HG03159 (cell line): ENCODE results near the gene CTXND2.
A peak's percentile ranks its signal among the peaks of the same experiment; 100 is the strongest.
"Not testable (repeated sequence)": the region's sequence is repeated elsewhere in the genome, so short reads cannot be mapped to it uniquely, and the experiment has no call there.

Source experiments
- ATAC-seq: cut with Tn5 transposase; IDR thresholded peaks from one replicate; pipeline ENCODE4 v1.9.1; 2021; ENCODE audit warnings: mild to moderate bottlenecking, moderate library complexity; ENCODE audit not compliant: unreplicated experiment

The CTXND2 gene

DNA sequence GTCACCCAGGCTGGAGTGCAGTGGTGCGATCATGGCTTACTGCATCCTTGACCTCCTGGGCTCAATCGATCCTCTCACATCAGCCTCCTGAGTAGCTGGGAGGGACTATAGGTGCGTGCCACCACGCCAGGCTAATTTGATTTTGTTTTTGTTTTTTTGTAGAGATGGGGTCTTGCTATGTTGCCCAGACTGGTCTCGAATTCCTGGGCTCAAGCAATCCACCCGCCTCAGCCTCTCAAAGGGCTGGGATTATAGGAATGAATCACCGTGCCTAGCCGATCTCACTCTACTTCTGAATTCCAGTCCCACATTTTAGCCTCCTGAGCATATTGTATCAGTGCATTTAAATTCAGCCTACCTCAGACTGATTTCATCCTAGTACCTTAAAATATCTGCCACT, 1.8 kb downstream of the CTXND2 start:
- no peak for ATAC-seq

DNA sequence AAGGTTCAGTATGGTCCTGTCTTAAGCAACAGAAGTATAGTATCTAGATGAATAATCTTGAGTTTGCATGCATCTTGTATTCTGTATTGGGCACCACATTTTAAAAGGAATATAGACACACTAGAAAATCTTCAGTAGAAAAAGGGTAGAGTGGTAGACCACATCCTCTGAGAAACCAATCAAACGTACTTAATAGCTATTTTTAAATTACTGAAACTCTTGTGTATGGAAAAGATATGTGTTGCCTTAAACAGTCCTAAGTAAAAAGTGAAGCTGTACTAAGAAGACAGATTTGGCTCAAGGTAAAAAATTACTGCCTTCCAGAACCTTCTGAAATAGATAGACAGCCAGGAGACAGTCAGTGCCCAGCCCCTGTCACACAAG, 3.1 kb downstream of the CTXND2 start:
- ATAC-seq, result no peak

DNA sequence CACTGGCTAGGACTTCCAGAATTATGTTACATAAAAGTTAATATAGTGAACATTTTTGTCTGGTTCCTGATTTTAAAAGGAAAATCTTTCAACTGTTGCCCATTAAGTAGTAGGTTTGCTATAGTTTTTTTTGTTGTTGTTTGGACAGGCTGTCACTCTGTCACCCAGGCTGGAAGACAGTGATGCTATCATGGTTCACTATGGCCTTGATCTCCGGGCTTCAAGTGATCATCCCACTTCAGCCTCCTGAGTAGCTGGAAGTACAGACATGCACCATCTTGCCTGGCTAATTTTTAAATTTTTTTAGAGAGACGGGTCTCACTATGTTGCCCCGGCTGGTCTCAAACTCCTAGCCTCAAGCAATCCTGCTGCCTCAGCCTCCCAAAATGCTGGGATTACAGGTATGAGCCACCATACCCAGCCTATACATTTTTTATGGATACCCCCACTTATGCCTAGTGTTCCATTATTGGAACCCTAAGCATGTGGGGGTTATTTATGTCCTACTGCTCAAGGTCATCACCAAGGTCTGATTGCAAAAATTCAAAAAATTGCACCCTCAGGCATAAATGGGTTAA, 6.5 kb downstream of the CTXND2 start:
- no peak for ATAC-seq

DNA sequence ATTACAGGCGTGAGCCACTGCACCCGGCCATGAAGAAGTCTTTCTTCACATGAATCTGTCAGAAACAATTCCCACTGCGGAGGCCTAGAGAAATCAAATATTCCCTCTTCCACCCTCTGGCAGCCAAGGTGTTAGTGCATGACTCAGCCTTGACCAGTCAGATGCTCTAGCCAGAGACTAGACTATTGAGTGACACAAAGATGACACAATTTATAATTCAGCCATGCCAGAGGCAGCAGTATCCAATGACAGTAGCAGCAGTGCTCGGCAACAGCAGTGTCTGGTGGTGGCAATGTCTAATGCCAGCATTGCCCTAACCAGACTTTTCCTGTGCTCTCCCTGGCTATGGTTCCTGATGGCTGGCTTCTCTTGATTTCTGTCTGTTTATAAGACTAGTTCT, 8.7 kb downstream of the CTXND2 start:
- no peak for ATAC-seq

DNA sequence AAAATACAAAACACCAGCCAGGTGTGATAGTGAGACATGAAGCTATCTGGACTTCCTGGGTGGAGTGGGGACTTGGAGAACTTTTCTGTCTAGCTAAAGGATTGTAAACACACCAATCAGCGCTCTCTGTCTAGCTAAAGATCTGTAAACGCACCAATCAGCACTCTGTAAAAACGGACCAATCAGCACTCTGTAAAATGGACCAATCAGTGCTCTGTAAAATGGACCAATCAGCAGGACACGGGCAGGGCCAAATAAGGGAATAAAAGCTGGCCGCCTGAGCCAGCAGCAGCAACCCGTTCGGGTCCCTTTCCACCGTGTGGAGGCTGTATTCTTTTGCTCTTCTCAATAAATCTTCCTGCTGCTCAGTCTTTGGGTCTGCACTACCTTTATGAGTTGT, 12.9 kb downstream of the CTXND2 start:
- ATAC-seq, result not testable (repeated sequence)

DNA sequence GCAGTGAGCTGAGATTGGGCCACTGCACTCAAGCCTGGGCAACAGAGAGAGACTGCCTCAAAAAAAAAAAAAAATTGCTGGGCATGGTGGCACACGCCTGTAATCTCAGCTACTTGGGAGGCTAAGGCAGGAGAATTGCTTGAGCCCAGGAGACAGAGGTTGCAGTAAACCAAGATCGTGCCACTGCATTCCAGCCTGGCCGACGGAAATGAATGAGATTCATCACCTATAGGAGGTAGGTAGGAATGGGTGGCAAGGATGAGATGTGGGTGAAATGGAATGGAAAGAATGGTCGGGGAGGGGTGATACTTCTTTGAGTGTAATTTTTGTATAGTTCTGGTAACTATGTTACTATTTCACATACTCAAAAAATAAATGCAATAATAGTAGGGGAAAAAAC, 15.4 kb downstream of the CTXND2 start:
- no peak for ATAC-seq

DNA sequence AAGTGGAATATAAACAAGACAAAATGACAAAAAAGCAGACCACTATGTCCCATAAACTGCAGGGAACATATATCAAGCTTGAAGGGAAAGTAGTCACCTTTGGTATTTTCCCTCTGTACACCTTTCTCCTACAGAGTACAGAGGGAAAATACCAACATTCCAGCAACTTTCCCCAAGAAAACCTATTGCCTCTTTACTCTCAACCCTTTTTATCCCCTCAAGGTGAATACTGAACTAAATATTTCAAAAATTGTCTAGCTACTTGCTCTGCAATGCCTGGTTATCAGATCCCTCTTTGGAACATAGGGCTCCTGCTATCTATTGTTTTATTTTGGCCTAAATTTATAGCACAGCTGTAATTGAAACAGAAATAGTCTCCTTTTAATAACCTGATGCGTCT, 15.8 kb downstream of the CTXND2 start:
- no peak for ATAC-seq

DNA sequence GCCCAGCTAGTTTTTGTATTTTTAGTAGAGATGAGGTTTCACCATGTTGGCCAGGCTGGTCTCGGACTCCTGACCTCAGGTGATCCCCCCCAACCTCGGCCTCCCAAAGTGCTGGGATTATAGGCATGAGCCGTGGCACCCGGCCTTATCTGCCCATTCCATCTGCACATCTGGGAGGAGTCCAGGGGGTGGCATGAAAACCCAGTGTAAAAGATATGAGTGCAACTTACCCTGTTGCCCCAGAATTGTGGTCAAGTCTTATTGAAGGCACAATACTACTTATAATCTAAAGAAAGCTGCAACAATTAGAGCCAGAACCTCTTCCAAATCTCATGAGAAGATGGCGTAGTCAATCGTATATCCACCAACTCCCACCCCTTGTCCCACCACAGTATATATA, 18.4 kb downstream of the CTXND2 start:
- no peak for ATAC-seq

DNA sequence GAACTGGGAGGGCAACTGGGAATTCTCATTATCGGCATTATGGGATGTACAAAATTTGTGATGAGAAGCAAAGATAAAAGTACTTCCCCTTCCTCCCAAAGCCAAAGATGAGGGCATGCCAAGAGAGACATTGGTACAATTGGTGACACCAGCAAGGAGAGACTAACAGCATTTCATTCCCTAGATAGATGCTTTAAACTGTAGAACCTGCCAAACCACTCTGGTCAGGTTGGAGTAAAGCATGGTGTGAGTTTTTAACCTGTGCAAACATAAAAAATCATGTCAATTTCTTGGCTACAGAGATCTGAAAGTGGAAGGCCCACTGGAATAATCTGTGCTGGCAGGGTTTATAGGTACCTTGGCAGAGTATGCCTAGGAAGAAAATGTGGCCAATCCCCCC, 19.4 kb downstream of the CTXND2 start:
- ATAC-seq, result no peak

DNA sequence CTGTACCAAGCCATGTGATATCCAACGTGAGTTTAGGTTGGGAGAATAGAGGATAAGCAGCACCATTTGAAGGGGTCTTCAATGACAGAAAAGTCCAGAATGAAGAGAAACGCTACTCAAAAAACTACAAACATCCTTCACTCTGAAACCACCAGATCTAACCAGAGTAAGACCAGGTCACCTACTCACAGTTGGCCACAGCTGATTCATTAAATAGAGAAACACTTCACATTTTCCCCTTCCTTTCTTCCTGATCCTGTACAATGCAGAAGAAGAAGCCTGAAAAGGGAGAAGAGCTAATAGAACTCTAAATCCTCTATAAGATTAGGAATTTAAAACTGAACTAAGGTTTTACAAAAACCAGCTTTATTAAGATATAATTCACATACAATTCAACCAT, 19.9 kb downstream of the CTXND2 start:
- ATAC-seq, result no peak

DNA sequence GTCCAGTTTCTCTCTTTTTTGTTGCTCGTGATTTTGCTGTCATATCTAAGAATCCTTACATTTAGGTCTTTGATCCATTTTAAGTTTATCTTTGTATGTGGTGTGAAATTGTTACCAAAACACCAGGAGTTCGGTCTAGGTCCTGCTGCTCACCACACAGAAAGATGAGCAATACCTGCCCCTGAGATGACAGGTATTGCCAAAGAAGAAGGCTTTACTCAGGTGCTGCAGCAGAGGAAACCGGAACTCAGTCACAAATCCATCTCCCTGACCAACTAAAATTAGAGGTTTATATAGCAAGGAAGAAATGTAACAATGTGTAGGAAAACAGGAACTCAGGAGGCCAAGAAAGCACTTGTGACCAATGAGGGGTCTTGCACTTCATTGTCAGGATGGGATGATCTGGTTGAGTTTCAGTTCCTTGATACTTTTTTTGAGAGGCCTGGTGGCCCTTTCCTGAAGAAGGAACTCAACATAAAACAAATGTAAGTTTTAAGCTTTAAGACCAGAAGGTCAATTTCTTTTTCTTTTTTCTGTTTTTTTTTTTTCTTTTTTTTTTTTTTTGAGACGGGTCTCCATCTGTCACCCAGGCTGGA, 22.7 kb downstream of the CTXND2 start:
- ATAC-seq, result no peak

DNA sequence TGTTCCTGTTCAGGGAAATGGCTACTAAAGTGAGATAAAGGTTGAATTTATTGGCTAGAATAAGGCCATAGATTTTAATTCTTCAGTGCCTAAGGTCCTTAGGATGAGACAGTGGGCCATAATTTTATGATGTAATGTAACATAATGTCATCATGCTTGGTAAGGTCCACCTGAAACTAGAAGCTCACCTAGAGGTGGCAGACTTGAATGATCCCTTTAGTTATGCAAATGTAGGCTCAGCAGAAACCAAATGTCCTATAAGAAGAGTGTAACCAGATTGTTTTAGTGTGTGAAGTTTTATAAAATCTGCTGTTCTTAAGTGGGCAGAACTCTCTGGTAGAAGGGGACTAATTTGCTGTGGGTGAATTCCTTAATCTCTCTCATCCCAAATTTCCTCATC, 25.7 kb downstream of the CTXND2 start:
- no peak for ATAC-seq

DNA sequence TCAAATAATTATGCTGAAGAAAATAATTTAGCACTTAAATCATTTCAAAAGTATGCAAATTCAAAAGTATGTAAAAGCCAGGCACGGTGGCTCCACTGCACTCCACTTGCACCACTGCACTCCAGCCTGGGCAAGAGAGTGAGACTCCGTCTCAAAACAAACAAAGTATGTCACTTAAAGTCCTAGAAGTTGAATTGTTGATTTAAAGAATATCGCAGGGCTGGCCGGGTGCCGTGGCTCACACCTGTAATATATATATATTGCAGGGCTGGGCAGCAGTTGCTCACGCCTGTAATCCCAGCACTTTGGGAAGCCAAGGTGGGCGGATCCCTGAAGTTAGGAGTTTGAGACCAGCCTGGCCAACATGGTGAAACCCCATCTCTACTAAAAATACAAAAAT, 30.5 kb downstream of the CTXND2 start:
- ATAC-seq, result no peak

DNA sequence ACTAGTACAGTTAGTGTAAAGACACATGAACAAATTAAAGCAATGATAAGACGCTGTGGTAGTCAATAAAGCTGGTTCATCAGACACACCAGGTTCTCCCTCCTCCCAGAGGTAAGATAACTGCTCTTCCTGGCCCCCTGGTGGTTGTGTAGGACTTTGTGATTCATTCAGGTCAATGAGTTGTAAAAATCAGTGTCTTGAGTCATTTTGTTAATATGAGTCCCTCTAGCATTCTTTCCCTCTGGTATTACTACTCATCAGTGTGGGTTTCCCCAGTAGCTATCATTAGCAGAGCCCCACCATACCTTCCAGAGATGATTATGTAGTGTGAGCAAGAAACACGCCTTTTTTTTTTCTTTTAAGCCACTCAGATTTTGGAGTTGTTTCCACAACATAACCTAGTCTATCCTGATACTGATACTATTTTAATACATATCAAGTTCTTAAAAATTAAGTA, 35.6 kb downstream of the CTXND2 start:
- peak; percentile 43 for ATAC-seq

DNA sequence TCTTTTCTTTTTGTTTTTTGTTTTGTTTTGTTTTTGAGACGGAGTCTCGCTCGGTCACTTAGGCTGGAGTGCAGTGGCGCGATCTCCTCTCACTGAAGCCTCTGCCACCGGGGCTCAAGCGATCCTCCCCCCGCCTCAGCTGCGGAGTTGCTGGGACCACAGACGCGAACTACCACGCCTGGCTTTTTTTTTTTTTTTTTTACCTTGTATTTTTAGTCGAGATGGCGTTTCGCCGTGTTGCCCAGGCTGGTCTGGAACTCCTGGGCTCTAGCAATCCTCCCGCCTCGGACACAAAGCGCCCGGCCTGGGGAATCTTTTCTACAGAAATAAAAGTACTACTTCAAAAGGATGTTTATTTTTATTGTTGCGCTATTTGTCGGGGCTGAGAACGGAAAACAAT, 38.1 kb downstream of the CTXND2 start:
- no peak for ATAC-seq

DNA sequence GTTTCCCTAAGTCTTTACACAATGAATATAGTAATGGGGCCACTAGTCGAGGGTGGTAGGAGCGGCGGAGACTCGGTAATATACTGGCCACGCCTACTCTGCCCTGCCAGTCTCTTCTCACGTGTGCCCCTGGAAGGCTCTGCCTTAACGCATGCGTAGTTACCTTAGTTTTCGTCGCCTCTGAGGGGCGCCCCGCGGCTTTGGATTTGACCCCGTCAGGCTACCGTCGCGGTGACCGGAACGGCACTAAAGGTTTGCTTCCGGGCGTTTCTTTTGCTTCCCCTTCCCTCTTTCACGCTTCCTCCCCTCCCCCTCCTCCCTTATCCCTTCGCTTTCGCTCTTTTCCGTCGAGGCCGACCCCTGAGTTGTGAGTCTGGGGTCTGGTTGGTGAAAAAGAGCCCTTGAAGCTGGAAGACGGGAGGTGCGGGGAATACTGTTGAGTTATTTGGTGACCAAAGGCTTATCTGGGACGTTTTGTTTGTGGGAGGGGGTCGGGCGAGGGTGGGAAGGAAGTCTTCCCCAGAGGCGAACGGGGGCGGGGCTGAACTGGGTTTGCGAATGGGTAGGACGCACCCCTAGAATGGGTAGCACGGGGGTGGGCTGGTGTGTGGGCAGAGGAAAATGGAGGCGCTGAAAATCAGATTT, 39.3 kb downstream of the CTXND2 start, which contains the start of gene SETDB1:
Gene SETDB1, plus strand, starts transcription at position 267 of the 645 bp plus-strand sequence. CDS start 1,352 bp downstream, outside the sequence.
- peak; percentile 84 for ATAC-seq

DNA sequence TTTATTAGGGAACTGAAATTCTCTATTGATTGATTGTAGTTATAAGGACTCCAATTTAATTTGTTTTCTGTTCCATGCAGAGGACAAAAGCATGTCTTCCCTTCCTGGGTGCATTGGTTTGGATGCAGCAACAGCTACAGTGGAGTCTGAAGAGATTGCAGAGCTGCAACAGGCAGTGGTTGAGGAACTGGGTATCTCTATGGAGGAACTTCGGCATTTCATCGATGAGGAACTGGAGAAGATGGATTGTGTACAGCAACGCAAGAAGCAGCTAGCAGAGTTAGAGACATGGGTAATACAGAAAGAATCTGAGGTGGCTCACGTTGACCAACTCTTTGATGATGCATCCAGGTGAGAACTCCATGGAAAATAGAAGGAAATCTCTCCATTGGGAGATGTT, 40.7 kb downstream of the CTXND2 start:
- no peak for ATAC-seq

DNA sequence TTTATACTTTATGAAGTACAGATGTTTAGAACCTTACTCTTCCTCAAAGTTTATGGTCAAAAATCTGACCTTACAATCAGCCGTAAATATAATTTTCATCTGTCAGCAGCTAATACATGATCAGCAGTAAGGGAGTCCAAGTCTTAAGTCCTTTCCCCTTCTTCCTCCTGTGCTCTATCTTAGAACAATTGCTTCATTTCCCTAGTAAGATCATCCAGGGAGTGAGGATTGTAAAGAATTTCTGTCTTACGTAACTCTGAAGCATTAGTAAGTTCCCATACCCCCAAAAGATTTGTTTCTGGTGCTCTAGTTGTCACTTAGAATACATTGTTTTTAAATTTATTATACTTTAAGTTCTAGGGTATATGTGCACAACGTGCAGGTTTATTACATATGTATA, 41.4 kb downstream of the CTXND2 start:
- ATAC-seq, result no peak

DNA sequence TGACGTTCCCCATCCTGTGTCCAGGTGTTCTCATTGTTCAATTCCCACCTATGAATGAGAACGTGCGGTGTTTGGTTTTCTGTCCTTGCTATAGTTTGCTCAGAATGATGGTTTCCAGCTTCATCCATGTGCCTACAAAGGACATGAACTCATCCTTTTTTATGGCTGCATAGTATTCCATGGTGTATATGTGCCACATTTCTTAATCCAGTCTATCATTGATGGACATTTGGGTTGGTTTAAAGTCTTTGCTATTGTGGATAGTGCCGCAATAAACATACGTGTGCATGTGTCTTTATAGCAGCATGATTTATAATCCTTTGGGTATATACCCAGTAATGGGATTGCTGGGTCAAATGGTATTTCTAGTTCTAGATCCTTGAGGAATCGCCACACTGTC, 41.8 kb downstream of the CTXND2 start:
- ATAC-seq, result not testable (repeated sequence)

DNA sequence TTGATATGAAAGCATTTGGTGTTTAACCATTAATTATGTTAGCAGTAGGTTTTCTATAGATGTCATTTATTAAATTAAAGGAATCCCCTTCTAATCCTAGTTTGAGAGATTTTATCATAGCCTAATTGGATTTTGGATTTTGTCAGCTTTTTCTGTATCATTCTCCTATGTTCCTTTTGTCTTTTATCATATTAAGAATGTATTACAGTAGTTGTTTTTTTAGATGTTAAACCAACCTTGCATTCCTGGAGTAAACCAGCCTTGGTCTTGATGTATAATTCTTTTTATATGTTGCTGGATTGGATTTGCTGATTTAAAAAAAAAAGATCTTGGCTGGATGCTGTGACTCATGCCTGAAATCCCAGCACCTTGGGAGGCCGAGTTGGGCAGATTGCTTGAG, 44.8 kb downstream of the CTXND2 start:
- no peak for ATAC-seq

DNA sequence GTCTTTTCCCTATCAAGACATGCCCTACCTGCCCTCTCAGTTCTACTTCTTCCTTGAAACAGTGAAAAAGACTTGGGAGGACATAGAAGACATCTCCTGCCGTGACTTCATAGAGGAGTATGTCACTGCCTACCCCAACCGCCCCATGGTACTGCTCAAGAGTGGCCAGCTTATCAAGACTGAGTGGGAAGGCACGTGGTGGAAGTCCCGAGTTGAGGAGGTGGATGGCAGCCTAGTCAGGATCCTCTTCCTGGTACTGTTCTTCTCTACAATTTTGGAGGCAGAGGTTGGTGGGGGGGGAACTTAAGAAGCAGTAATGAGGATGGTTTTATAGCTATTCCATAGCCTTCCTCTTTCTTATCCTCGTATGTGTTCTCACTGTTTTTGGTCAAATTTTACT, 57.9 kb downstream of the CTXND2 start:
- no peak for ATAC-seq

DNA sequence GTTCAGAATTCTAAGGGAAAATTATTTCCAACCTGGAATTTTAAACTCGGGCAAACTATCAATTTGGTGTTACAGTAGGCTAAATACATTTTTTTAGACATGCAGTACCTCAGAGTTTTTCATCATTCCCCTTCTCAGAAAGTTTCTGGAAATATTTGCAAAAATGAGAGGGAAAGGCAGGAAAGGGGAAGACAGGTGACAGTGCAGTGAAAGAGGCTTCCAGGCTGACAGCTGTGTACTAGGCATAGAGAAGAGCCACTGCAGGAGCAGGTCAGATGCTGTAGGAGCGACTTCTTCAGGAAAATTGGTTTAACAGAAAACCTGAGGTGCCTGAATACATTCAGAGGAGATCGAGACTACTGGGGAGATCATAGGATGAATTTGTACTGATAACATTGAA, 67.8 kb downstream of the CTXND2 start:
- no peak for ATAC-seq

DNA sequence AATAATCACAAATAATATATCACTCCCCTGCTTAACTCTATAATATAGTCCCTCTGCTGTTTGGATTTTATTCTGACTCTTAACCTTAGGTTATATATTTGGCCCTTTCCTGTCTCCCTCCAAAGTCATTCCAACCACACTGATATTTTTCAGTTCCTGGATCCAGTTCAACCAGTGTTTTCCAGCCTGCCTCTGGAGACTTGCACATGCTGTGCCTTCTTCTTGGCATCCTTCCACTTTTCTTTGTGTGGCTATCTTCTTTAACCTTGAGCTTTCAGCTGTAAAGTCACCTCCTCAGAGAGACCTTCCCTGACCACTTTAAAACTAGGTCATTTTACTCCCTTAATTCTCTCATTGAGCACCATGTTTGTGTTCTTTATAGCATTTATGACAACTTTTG, 68.3 kb downstream of the CTXND2 start:
- ATAC-seq, result no peak
